HG02981 (cell line): ENCODE data around the gene GLT6D1.

ENCODE experiments used
- ATAC-seq: cut with Tn5 transposase; IDR thresholded peaks from one replicate; pipeline ENCODE4 v1.9.1; 2021; ENCODE audit warnings: mild to moderate bottlenecking, moderate library complexity; ENCODE audit not compliant: unreplicated experiment

Gene GLT6D1

GRCh38 chr9:135587658-135588057, 51.7 kb downstream of the GLT6D1 start:
- ATAC-seq, result no peak

DNA sequence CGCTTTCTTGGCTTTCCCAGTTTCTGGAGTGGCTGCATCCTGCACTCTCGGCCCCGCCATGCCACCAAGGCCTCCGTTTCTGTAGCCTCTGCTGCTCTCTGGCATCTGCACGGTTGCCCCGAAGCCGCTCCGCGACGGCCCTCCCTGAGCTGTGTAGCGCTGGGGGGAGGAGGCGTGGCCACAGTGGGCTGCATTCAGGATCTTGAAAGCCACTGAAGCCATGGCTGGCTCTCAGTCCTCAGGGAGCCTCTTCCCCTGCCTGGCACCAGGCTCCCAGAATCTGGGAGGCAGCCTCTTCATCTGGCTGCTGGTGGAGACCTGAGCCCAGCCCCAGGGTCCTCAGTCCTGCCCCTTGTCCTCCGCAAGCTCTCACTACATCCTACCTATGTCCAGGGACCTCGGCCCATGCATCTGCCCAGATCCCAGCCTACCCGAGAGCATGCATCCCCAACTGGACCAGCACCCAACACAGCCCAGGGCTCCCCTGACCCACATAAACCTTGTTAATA, 52.7 kb downstream of the GLT6D1 start:
- no peak for ATAC-seq

- ATAC-seq, result no peak
These were observed 54.4 kb downstream of the GLT6D1 start for GRCh38 chr9:135584934-135585333.

DNA sequence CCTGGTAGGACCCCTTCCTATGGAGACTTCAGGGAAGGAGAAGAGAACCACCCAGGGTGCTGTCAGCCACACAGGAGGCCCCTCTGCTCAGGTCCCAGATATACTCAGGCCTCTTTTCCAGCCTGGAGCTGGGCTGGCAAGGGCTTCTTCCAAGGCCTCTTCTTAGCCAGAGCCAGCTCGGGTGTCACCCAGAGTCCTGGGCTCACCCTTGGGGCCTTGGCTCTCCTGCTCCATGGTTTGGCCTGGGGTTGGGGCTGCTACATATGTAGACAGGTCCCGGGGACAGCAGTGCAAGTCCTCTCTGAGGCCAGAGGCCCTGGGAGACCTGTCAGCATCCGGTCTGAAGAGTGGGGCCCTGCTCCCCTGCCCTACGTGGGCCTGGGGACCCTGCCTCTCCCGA, 55.0 kb downstream of the GLT6D1 start:
- no peak for ATAC-seq

DNA sequence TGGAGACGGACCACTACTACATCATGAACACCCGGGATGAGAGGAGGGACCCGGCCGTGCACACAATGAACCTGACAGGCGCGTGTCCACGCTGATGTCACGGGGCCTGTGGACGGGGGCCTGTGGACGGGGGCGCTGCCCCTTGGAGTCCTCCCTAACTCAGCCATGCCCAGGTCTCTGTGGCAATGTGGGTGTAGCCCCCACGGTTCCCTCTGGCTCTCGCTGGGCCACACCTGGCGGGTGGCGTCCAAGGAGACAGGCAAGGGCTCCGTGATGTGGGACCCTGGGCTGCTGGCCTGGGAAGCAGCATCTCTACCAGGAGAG, 55.7 kb downstream of the GLT6D1 start:
- no peak for ATAC-seq

DNA sequence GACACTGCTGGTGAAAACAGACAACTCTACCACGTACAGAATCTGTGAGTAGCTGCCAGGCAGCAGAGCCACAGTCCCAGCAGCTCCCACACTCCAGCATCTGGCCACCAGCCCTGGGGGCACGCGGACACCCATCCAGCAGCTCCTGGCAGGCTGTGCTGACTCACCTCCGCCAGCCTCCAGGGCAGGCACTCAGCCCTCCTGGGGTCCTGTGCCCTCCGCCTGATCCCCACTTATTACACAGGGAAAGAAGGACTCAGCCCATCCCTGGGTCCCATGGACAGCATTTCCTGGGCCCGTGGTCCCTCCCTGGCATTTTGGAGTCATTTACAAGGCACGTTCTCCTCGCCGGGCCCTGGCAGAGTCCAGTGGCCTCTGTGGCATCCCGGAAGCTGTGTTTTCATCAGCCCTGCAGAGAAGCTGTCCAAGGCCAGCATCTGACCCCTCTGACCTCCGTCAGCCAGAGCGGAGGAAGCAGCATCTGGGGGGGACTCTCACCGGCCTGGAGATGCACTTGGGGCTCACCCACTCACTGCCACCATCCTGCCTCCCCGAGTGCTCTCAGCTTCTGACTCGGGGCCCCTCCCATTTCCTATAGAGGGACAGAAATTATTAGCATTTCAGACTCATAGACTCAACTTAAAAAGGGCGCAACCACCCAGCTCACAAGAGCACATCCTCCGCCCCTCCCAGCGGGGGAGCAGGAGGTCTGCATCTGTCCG, 56.2 kb downstream of the GLT6D1 start:
- ATAC-seq, result no peak

DNA sequence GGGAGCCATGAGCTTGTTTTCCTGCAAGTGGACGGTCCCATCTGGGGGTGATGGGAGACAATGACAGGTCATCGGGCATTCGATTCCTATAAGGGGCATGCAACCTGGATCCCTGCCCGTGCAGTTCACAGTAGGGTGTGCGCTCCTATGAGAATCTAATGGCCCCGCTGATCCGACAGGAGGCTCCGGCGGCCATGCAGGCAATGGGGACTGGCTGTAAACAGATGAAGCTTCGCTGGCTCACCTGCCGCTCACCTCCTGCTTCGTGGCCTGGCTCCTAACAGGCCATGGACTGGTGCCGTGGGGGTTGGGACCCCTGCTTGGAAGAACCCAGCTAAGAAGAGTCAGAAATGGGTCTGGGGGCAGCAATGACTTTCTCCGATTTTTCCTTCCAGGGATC, 56.8 kb downstream of the GLT6D1 start:
- no peak for ATAC-seq

- no peak for ATAC-seq
These were observed 57.5 kb downstream of the GLT6D1 start for GRCh38 chr9:135581636-135582426.

DNA sequence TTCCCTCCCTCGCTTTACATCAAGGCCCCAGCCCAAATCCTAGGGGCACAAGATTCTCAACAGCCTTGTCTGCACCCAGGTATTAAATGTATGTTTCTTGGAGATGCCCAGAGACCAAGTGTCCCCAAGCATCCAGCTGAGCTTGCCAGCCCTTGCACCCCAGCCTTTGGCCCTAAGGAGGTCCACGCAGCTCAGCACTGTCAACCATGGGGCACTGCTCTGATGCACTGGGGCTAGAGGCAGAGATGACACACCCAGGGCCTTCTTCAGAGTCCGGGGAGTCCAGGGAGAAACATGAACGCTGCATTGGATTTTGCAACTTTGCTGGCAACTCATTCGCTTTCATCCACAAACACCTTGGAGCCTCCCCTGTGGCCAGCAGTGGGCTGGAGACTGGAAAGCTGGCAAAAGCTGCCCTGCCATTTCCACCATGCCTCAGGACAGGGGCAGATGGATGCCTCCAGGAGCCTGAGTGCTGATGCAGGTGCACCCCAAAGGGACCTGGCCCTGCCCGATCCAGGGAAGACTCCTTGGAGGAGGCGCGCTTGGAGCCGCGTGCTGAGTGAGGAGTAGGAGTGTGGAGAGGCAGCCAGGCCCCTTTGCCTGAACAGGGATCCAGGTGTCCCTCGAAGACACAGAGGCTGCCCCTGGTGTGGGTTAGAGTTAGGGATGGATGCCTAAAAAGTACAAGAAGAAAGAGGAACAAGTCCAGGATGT, 58.5 kb downstream of the GLT6D1 start:
- ATAC-seq, result no peak

GRCh38 chr9:135579889-135580660, 59.3 kb downstream of the GLT6D1 start:
- ATAC-seq, result no peak

GRCh38 chr9:135579356-135579755, 60.0 kb downstream of the GLT6D1 start:
- no peak for ATAC-seq

DNA sequence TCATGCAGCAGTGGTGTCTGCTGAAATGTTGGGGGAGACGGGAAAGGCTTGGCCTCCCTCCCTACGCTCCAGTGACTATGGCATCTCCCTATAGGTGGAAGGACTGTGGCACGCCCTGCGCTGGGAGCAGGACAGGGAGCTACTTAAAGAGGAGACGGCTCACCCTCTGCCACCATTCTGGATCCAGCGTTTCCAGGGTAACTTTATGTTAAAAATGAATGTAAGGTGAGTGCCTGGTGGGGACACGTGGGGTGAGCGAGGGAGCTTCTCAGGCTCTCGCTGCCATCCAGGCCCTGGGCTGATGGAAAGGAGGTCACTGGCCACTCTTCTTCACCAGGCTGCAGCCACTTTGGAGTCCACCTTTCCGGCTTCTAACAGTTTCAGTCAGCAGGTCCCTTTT, 62.1 kb downstream of the GLT6D1 start:
- no peak for ATAC-seq

DNA sequence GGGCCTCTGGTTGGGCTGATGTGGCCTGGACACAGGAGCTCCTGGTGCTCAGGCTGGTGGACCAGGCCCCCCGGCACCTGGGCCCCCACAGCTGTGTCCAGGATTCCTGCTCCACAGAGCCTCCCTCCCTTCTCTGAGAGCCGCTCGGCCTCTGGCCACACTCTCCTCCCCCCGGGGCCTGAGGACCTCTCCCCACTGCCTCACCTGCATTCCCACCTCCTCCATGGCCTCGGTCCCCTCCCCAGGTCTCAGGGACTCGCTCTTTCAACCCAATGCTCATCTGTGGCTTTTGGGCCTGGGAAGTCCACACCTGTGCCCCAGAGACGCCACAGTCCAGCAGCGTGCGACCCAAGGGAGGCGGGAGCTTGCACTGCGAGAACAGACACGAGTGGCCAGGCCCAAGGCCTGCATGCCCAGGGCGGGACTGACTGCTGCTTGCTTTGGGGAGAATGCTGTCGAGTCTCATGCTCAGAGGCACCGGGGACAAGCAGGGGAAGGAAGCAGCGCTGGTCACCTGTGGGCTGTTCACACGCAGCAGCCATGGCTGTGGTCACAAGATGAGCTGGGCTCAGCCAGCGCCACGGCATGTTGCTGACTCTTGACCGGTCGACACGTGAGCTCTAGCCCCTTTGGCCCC, 63.2 kb downstream of the GLT6D1 start:
- ATAC-seq, result no peak

DNA sequence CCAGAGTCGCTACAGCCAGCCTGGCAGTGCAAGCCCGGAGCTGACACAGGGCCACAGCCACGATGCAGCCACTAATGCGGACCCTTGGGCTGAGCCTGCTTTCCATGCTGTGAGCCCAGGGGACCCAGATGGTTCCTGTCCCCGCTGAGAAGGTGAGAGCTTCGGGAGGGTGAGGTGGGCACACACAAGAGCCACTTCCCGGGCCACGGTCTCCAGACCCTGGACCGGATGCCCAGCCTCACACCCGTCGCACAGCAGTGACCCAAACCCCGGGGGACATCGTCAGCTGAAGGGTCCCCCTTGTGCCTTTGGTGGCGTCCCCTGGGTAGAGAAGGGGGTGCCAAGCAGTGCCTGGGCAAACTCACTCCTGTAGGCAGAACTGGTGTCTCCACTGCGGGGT, 64.4 kb downstream of the GLT6D1 start:
- no peak for ATAC-seq

GRCh38 chr9:135574331-135574730, 65.0 kb downstream of the GLT6D1 start:
- ATAC-seq, result no peak
